SHP77 treated with DMSO at 0.1 percent for 48 hours (cell line): ENCODE measurements around the gene STK17A.

Source experiments
- DNase-seq: peaks from one replicate; lab custom pipeline; 2025; lab: John Stamatoyannopoulos, UW

The STK17A gene

DNA sequence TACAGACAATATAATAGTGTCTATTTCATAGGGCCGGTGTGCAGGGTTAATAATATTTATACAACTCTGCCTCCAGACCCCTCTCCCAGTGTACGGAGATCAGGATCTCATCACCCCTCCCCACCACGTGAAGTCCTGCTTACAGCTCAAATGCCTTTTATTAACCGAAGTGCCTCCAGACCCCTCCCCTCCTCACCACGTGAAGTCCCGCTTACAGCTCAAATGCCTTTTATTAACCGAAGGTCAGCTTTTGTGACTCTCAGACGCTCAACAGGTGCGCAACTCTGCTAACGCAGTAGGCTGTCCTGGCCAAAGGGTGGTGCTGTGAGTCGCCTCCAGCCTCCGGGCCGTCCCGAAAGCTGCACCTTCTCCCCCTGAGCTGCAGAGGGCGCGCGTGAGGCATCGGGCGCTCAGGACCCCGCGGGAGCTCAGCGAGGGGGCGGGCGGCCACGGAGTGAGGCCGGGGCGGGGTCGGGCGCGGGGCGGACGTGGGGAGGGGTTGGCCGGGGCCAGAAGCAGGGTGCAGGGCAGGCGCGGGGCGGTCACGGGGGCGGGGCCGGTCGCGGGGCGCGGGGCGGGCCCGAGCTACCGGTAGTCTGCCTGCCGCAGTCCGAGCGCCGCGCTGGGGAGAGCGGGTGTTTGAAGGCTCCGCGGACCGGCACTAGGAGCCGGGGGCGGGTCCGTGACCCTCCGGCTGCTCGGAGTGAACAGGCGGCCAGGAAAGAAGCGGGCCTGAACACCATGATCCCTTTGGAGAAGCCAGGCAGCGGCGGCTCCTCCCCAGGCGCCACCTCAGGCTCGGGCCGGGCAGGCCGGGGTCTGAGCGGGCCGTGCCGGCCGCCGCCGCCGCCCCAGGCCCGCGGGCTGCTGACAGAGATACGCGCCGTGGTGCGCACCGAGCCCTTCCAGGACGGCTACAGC, at the start of gene STK17A:
TSS of gene STK17A (plus strand) at position 606 of the 921 bp plus-strand sequence. CDS start at position 742, 136 bp downstream.
- DNase-seq = peak; percentile 92

GRCh38 chr7:43533801-43534479, 49.0 kb upstream of the STK17A start:
- DNase-seq = no peak

GRCh38 chr7:43535031-43535451, 47.9 kb upstream of the STK17A start:
- DNase-seq = no peak

DNA sequence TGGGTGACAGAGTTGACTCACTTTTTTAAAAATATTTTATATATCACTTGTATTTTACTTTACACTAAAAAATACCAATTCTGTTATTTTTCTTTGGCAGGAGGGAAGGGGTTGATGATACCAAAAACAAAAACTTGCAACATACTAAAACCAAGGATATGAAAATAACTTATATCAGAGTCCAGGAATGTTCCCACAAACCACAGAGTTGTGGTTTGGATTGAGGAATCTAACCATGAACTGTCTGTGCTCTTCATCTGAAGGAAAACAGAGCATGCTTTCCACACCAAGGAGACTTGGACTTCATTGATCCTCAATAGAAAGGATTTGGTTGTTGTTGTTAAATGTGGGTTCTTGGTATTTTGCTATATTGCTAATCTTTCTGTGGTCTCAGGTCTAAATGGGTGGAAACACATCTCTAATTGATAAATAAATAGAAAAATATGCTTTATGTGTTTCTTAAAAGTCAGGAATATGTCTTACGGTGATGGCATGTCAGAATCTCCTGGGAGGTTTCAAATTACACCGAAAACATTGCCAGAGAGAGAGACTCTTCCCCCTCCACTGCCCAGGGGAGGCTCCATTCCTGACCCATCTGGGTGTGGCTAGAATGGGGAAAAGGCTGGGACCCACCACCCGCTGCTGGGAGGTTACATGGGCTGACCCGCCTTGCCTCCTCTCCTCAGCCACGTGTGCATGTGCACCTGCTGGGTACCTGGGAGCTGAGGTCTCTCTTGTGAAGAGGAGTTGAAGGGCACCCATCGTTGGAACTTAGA, 46.9 kb upstream of the STK17A start:
- DNase-seq = no peak

- DNase-seq = no peak
Measured at GRCh38 chr7:43536773-43537172, 46.1 kb upstream of the STK17A start.

DNA sequence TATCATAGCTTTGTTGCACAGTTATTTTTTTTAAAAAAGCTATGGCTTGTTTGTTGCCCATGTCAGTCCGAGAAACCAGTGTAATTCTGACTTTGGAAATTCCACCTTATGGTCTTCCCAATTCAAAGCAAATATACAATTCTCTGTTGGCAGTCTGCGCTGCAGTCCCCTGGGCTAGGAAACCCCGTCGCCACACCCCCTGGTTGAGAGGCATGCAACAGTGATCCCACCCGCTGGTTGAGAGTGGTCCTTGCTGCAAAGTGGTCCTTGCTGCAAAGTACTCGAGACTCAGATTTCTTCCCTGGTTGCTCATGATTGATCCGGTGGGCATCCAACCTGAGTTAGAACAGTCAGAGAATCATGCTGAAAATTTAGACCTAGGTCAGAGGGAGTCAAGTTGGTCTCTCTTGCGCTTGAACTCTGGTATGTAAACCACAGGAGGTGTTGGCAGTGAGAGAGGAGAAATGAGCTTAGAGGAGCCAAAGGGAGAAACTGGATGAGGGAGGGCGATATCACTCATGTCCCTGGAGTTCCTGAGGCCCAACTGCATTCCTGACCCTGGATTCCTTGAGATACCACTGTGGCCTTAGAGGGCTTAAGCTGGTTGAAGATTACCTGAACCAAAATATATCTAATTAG, 45.0 kb upstream of the STK17A start:
- no peak for DNase-seq

DNA sequence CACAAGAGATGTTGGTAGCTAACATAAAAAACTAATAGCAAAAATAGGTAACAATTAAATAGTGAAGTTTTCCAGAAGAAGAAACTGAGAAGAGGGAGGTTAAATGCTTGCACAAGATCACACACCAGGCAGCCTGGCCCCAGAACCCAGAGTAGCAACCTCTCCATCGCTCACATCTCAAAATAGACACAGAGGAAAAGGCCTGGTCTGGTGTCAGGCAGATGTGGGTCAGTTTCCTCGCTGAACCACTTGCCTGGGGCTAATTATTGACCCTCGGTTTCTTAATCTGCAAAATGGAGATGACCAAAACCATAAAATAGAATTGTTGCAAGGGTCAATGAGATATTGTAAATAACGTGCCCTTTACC, 44.5 kb upstream of the STK17A start:
- DNase-seq = no peak

- no peak for DNase-seq
Measured at GRCh38 chr7:43540471-43540870, 42.4 kb upstream of the STK17A start.

DNA sequence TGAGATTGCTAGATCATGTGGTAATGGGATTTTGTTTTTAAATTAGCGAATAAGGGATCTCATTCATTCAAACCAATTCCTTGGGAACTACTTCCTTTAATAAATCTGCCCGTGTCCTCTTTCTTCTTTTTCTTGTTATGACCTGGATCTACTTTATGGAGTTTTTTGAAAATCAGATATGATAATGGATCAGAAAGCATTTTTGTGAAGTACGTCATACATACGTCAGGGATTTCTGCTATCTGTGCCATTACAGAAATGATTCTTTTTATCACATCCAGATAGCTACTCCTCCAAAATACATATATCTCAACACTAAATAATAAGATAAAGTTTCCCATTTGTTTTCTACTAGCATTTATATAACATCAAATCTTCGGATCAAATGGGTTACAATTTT, 40.2 kb upstream of the STK17A start:
- no peak for DNase-seq

DNA sequence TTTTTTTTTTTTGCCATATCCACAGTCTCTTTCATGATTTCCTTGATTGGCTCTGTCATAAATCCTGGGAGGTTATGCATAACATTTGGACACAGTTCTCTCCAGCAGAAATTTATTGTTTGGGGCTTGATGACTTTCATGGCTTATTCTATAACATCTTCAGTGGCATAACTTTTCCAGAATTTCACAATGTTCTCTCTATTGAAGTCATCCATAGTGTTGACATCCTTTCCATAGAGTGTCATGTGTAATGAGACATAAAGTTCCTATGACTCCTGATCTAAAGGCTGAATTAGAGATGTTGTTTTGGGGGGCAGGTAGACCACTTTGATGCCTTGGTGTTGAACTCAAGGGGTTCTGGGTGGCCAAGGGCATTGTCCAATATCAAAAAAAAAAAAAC, 36.7 kb upstream of the STK17A start:
- no peak for DNase-seq

DNA sequence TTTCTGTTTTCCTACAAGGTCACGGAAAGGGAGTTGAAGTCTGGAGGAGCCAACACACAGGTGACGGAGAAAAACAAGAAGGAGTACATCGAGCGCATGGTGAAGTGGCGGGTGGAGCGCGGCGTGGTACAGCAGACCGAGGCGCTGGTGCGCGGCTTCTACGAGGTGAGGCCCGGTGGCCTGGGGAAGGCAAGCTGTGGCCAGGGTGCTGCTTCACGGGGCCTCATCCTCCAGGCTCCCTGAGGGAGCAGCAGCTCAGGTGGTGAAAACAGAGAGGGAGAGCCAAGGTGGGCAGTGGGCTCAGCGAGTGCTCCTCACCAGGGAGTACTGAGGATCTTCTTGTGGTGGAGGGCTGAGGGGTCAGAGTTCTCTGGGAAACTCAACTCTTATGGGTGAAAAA, 32.5 kb upstream of the STK17A start:
- DNase-seq = no peak

- no peak for DNase-seq
Measured at GRCh38 chr7:43552122-43552521, 30.8 kb upstream of the STK17A start.

- DNase-seq = no peak
Measured at GRCh38 chr7:43553999-43554398, 28.9 kb upstream of the STK17A start.

- no peak for DNase-seq
Measured at GRCh38 chr7:43554423-43554822, 28.5 kb upstream of the STK17A start.

- no peak for DNase-seq
Measured at GRCh38 chr7:43557831-43558495, 24.9 kb upstream of the STK17A start.

DNA sequence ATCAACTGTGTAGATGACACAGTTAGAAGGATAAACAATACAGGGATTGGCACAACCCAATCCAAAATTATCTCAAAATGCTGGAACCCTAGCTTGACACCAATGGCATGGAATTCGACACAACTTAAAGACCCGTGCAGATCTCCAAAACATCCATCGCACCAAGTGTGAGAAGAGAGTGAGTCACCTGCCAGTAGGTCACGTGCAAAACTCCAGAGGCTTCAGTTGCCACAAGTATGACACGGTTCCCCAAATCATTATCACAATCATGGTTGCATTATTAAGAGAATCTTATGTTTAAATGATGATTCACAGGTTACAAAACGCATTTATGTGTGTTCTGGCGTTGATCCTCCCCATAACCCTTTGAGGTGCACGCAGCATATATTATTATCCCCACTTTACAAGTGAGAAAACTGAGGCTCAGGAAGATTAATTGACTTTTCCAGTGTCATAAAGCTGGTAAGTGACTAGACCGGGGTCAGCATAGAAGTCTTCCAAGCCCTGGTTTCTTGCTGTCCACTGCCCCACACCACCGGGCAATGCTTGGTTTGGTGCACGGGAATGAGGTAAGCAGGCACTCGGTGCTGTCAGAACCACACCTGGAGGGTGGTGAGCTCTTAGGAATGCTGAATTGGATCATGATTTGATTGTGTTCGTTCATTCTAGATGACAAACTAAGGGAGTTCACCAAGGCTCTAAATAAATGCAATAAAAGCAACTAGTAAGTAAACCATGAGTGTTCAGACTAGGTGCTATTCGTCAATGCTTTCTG, 23.6 kb upstream of the STK17A start:
- DNase-seq = no peak

DNA sequence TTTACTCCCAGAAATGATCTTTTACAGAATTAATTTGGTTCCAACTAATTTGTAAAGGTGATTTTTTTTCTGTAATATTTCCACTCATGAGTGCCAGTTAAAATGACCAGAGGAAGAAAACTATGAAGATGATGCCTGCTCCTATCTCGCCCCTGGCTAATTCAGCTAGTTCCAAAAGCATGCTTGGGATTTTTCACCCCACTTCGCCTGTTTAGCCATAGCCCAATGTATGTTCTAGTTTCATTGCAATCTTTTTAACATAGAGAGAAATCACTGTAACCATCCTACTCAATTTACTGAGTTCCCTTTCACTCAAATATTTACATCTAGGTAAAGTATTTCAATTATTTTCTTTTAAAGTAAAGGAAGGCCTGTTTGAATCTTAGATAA, 23.0 kb upstream of the STK17A start:
- no peak for DNase-seq

DNA sequence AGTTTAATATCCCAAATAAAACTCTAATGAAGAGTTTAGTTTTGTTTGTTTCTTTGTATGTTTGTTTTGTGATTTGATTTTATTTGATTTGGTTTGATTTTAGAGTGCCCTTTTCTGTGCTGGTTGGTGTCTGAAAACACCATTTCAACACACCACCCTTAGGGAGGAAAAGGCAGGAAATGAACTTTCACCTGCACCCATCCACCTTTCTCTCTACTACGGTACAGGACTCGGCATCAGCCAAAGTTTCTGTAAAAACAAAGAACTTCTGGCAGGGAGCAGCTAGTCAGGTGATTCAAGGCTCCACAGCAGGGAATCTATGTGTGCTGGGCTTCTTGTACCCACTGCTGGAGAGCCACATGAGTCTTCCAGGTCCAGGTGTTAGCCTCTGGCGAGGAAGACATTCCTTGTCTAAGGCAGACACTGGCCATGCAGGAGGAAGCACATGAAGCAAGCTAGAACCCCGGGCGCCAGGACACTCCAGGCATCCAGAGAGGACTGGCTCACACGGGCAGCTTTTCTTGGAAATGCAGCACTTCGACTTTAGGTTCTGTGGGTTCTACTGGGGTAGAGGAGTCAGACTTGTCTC, 22.1 kb upstream of the STK17A start:
- no peak for DNase-seq

- DNase-seq = no peak
Measured at GRCh38 chr7:43562383-43562782, 20.5 kb upstream of the STK17A start.

GRCh38 chr7:43565786-43566185, 17.1 kb upstream of the STK17A start:
- no peak for DNase-seq
